Measurements from ENCODE around the gene KIF26A.

DNA sequence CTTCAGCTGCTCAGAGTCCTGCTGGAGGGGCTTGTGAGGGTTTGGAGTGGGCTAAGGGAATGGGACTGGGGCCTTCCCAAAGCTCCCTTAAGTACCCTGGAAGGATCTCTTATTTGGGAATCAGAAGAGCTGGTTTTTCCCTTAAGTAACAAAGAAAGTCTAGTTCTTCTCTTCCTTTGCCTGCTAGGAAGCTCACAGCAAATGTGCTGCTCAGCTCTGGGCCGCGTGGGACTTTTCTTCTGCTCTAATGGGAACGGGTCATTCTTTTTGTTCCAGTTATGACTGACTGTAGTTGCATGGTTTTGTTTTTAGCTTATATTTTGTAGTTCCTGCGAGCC lies 6.0 kb downstream of the KIF26A start:
- TF ChIP-seq, protein P1, sequence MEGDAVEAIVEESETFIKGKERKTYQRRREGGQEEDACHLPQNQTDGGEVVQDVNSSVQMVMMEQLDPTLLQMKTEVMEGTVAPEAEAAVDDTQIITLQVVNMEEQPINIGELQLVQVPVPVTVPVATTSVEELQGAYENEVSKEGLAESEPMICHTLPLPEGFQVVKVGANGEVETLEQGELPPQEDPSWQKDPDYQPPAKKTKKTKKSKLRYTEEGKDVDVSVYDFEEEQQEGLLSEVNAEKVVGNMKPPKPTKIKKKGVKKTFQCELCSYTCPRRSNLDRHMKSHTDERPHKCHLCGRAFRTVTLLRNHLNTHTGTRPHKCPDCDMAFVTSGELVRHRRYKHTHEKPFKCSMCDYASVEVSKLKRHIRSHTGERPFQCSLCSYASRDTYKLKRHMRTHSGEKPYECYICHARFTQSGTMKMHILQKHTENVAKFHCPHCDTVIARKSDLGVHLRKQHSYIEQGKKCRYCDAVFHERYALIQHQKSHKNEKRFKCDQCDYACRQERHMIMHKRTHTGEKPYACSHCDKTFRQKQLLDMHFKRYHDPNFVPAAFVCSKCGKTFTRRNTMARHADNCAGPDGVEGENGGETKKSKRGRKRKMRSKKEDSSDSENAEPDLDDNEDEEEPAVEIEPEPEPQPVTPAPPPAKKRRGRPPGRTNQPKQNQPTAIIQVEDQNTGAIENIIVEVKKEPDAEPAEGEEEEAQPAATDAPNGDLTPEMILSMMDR (IDR thresholded peaks at IDR 0.05; ENCODE audit: poor library complexity) = no peak
- no peak for TF ChIP-seq EZH2phosphoT487 (IDR thresholded peaks at IDR 0.05; ENCODE audit: low read depth, severe bottlenecking, unreplicated experiment)
- TF ChIP-seq EZH2 (IDR thresholded peaks at IDR 0.05; ENCODE audit: borderline replicate concordance) = no peak

All from hepatocyte (in vitro differentiated cells).